ENCODE data around the gene ARSJ. TPM values are rescaled to one million over a fixed set of nuclear protein-coding genes. Genes with fewer than 3 reads are reported as not detected.
A peak's percentile ranks its signal among the peaks of the same experiment; 100 is the strongest.

Gene ARSJ
- total RNA-seq, 3 donors from 2014 or later (not counting 1 experiment from before 2014, with no cell fraction given): 1.5 to 2.3 (median 1.5) TPM

DNA sequence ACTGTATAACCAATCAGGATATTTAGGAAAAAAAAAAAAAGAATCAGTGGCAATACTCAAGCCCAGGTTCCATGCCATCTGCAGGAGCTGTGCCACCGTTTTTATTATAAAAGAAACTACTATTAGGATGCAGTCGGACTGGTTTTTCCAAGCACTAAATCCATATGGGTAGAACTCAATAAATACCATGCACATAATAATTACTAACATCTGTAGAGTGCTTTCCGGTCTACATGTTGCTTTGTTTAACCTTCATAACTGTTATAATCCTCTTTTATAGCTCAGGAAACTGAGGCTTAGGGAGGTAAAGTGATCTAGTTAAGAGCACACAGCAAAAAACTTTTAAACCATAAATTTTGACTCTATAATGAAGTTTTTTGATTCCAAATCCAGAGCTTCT, 24.0 kb downstream of the ARSJ start:
- Histone ChIP-seq H3K4me1 (ENCODE audit: control insufficient read depth, insufficient read depth, low read length) (peaks cover 2% of the 10 kb centered on the region), H3K27ac (ENCODE audit: low read length) (no peak overlapping the region), H3K36me3 (ENCODE audit: control insufficient read depth, insufficient read depth, low read length) (no peaks in the 10 kb centered on the region), H3K4me3 (ENCODE audit: low read length) (no peak overlapping the region), H3K9me3 (ENCODE audit: control insufficient read depth, insufficient read depth, low read length) (no peaks in the 10 kb centered on the region), H3K27me3 (ENCODE audit: control insufficient read depth, insufficient read depth, low read length) (no peaks in the 10 kb centered on the region)
- Mint-ChIP-seq H3K9me3 (no peaks in the 10 kb centered on the region), H3K36me3 (no peaks in the 10 kb centered on the region), H3K4me3 (no peak overlapping the region), H3K27ac (no peak overlapping the region), H3K27me3 (ENCODE audit: low read depth in 2 of 2) (peaks cover 0 to 6% of the 10 kb centered on the region in 2 donors), H3K4me1 (peaks cover 5 to 8% of the 10 kb centered on the region in 2 donors)
- ATAC-seq (no peak), DNase-seq (no peak)
- intact Hi-C loops (cut with micrococcal nuclease): loop anchor here (10.0 kb wide), 1 partner anchor 49 kb away; no protein-coding TSS in a partner anchor
- TF ChIP-seq, protein P1, sequence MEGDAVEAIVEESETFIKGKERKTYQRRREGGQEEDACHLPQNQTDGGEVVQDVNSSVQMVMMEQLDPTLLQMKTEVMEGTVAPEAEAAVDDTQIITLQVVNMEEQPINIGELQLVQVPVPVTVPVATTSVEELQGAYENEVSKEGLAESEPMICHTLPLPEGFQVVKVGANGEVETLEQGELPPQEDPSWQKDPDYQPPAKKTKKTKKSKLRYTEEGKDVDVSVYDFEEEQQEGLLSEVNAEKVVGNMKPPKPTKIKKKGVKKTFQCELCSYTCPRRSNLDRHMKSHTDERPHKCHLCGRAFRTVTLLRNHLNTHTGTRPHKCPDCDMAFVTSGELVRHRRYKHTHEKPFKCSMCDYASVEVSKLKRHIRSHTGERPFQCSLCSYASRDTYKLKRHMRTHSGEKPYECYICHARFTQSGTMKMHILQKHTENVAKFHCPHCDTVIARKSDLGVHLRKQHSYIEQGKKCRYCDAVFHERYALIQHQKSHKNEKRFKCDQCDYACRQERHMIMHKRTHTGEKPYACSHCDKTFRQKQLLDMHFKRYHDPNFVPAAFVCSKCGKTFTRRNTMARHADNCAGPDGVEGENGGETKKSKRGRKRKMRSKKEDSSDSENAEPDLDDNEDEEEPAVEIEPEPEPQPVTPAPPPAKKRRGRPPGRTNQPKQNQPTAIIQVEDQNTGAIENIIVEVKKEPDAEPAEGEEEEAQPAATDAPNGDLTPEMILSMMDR (IDR thresholded peaks at IDR 0.05): no peak
- 100% methylated on average over 2 of the region's 3 CpGs for WGBS (ENCODE audit: insufficient coverage)

DNA sequence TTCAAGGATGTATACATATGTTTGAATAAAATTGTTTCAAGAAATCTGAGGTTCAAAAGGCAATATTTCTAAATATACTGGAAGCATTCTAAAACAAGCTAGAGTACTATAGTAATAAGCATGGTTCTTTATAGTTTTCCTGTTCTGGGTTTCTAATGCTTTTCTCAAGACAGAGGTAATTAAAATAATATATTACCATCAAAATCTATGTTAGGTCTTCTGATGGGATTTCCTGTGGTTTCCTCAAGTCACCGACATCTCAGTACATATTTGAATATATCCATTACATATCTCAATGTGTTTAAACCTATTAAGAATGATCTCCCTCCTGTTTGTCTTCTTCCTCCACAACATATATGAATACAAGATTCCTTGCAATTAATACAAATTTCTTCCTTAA, 25.6 kb downstream of the ARSJ start:
- H3K36me3 ChIP-seq (ENCODE audit: control insufficient read depth, insufficient read depth, low read length): no peaks in the 10 kb centered on the region
- intact Hi-C loops (cut with micrococcal nuclease): loop anchor here (10.0 kb wide), 1 partner anchor 51 kb away; no protein-coding TSS in a partner anchor
- H3K9me3 Mint-ChIP-seq: no peaks in the 10 kb centered on the region
- H3K27ac Mint-ChIP-seq: no peak overlapping the region
- peaks cover 0 to 6% of the 10 kb centered on the region in 2 donors for H3K27me3 Mint-ChIP-seq (ENCODE audit: low read depth in 2 of 2)
- no peak overlapping the region for H3K27ac ChIP-seq (ENCODE audit: low read length)
- DNase-seq (no peak), ATAC-seq (no peak)
- H3K9me3 ChIP-seq (ENCODE audit: control insufficient read depth, insufficient read depth, low read length): no peaks in the 10 kb centered on the region
- H3K4me1 Mint-ChIP-seq: peaks cover 5 to 8% of the 10 kb centered on the region in 2 donors
- no peaks in the 10 kb centered on the region for H3K27me3 ChIP-seq (ENCODE audit: control insufficient read depth, insufficient read depth, low read length)
- H3K4me3 Mint-ChIP-seq: no peak overlapping the region
- H3K4me1 ChIP-seq (ENCODE audit: control insufficient read depth, insufficient read depth, low read length): peaks cover 2% of the 10 kb centered on the region
- H3K4me3 ChIP-seq (ENCODE audit: low read length): no peak overlapping the region
- no CpG with 5 or more reads among the region's 1 CpG for WGBS (ENCODE audit: insufficient coverage)
- TF ChIP-seq, protein P1 (IDR thresholded peaks at IDR 0.05): no peak
- H3K36me3 Mint-ChIP-seq: no peaks in the 10 kb centered on the region

DNA sequence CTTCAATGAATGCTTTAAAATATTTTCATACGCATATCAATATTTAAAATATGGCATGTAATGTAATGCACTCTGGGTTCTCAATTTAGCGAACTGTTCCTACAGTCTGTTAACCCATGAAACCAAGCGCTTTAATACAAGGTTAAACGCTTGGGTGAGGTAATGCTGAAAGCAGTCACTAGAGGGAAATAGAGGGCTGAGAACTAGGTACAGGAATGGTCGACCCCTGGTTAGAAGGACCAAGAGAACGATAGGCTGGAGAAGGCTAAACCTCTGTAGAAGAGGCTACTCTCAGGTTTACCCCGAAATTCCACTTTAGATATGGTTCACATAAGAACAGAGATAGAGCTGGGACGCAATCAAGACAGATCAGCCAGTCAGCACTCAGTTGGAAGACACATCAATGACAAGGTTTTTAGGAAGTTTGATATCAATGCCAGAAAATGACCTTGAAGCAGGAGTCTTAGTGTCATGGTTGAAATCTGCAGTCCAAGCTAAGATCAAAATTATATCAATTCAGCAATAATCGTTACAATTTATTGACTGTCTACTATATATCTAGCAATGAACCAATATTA, 26.9 kb downstream of the ARSJ start:
- Histone ChIP-seq H3K4me3 (ENCODE audit: low read length) (no peak overlapping the region), H3K27me3 (ENCODE audit: control insufficient read depth, insufficient read depth, low read length) (no peaks in the 10 kb centered on the region), H3K4me1 (ENCODE audit: control insufficient read depth, insufficient read depth, low read length) (peaks cover 2% of the 10 kb centered on the region), H3K36me3 (ENCODE audit: control insufficient read depth, insufficient read depth, low read length) (no peaks in the 10 kb centered on the region), H3K27ac (ENCODE audit: low read length) (no peak overlapping the region), H3K9me3 (ENCODE audit: control insufficient read depth, insufficient read depth, low read length) (no peaks in the 10 kb centered on the region)
- no peaks in the 10 kb centered on the region for H3K36me3 Mint-ChIP-seq
- peaks cover 0 to 6% of the 10 kb centered on the region in 2 donors for H3K27me3 Mint-ChIP-seq (ENCODE audit: low read depth in 2 of 2)
- H3K9me3 Mint-ChIP-seq: no peaks in the 10 kb centered on the region
- H3K4me3 Mint-ChIP-seq: peak overlapping the region; percentile 11
- WGBS (ENCODE audit: insufficient coverage): 41% methylated on average over 8 of the region's 9 CpGs
- DNase-seq: peak in 1 of 2 donors; percentile 57
- intact Hi-C loops (cut with micrococcal nuclease): loop anchor here (1.0 to 10.0 kb wide), 2 partner anchors 52 to 119 kb away; no protein-coding TSS in a partner anchor
- peak; percentile 61 to 95 (median 93) for ATAC-seq
- no peak overlapping the region for H3K27ac Mint-ChIP-seq
- TF ChIP-seq, protein P1 (IDR thresholded peaks at IDR 0.05): peak; percentile 77
- peaks cover 5 to 8% of the 10 kb centered on the region in 2 donors for H3K4me1 Mint-ChIP-seq
